ENCODE results near the gene TYMP. TPM values are rescaled to one million over a fixed set of nuclear protein-coding genes. Genes with fewer than 3 reads are reported as not detected.
A peak's percentile ranks its signal among the peaks of the same experiment; 100 is the strongest.

TYMP gene
- total and polyA plus RNA-seq, 2 of the 8 experiments (the other 6 are each of a cell fraction or from before 2014, with no cell fraction given) = 0.43 to 0.48 TPM

DNA sequence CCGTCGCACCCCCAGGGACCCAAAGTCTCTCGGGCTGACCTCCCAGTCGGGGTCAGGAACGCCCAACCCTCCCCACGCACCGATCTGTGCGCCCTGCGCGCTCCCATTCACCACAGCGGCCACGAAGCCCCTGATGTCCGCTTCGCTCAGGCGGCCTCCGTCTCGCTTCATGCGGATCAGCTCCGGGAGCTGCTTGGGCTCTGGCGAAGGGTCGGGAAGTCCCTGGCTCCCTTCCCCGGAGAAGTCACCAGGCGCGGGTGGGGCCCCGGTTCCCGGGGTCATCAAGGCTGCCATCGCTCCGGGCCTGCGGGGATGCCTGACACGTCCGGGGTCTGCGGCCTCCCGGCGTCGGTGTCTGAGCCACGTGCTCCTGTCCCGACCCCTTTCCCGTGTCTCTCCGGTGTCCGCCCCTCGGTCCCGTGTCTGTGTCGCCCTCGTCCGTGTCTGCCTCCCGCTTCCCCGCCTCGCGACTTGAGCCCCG, 356 bp downstream of the TYMP start:
- H3K27ac ChIP-seq (ENCODE audit: low read depth, low read length) = no peak overlapping the region
- no peak overlapping the region for H3K4ac ChIP-seq (replicated peaks; ENCODE audit: insufficient read length, low read depth, low read length)
- peak overlapping the region; percentile 42 for H4K91ac ChIP-seq (replicated peaks; ENCODE audit: insufficient read length, low read length)
- H2AK5ac ChIP-seq (ENCODE audit: low read depth, low read length) = no peak overlapping the region; the same call in 1 of the 2 replicates
- CTCF ChIA-PET (ENCODE audit: partially characterized antibody) = interaction anchor here (1.0 to 1.3 kb wide), 2 partner anchors 9 to 76 kb away, joined by 3 read pairs; no protein-coding TSS in a partner anchor
- 47% methylated on average over 42 of the region's 50 CpGs; no CpG with 5 or more reads in 1 of the 2 experiments for WGBS, 2 experiments (ENCODE audit: extremely low coverage in 1 of 2, insufficient coverage in 1 of 2, insufficient read length in 1 of 2, insufficient replicate concordance in 2 of 2, low coverage in 1 of 2, low lambda C conversion rate in 2 of 2, missing lambda C conversion rate in 1 of 2)
- no peak overlapping the region for H2BK120ac ChIP-seq (replicated peaks; ENCODE audit: low read depth, low read length)
- peak overlapping the region in 1 of 2 experiments; percentile 92; a peak in 2 of 4 replicates for H3K4me2 ChIP-seq (ENCODE audit: insufficient read depth in 1 of 2, low read depth in 2 of 2, low read length in 2 of 2)
- H2BK15ac ChIP-seq (ENCODE audit: low read length) = no peak overlapping the region
- no peak overlapping the region for H2AFZ ChIP-seq (ENCODE audit: low read length)
- peak overlapping the region in 1 of 4 experiments; percentile 68; a peak in 2 of 8 replicates for H3K4me3 ChIP-seq (ENCODE audit: extremely low read depth in 1 of 4, insufficient read depth in 2 of 4, low read depth in 3 of 4, low read length in 4 of 4)
- H3K79me1 ChIP-seq (ENCODE audit: low read depth, low read length) = no peaks in the 10 kb centered on the region
- no peaks in the 10 kb centered on the region for H3K9me3 ChIP-seq (ENCODE audit: insufficient read depth in 2 of 2, low read depth in 1 of 2, low read length in 1 of 2)
- no peak overlapping the region for H2BK5ac ChIP-seq (ENCODE audit: low read depth, low read length)
- peaks cover 5 to 19% of the 10 kb centered on the region in 2 experiments for H4K20me1 ChIP-seq (replicated peaks in 1 of 2; ENCODE audit: control insufficient read depth in 1 of 2, insufficient read depth in 2 of 2, low read length in 2 of 2)
- H3K27me3 ChIP-seq (replicated peaks in 1 of 4; ENCODE audit: control insufficient read depth in 3 of 4, extremely low read depth in 1 of 4, insufficient read depth in 3 of 4, low read length in 3 of 4) = peaks cover 43 to 70% (median 60%) of the 10 kb centered on the region in 4 experiments
- peak overlapping the region; percentile 94 for H4K8ac ChIP-seq (ENCODE audit: extremely low read depth, insufficient read depth, low read length)
- DNase-seq (ENCODE audit: low read depth in 1 of 2, low spot score in 2 of 2) = peak in 1 of 2 experiments; percentile 72
- peaks cover 0 to 26% (median 11%) of the 10 kb centered on the region in 4 experiments; a peak in 5 of 7 replicates for H3K4me1 ChIP-seq (replicated peaks in 1 of 4; ENCODE audit: control insufficient read depth in 3 of 4, insufficient read depth in 4 of 4, low read length in 3 of 4)
- H3K79me2 ChIP-seq (ENCODE audit: control insufficient read depth in 1 of 2, insufficient read depth in 2 of 2, low read length in 2 of 2) = no peaks in the 10 kb centered on the region
- no peak overlapping the region for H3K23ac ChIP-seq (ENCODE audit: insufficient read length)
- no peak for FAIRE-seq
- POLR2A ChIA-PET (ENCODE audit: partially characterized antibody) = interaction anchor here (1.4 to 1.5 kb wide), 2 partner anchors 21 to 26 kb away, joined by 3 to 7 read pairs; partner anchors contain the start of genes LMF2 and NCAPH2
- H2BK20ac ChIP-seq (ENCODE audit: low read length) = no peak overlapping the region
- H3K36me3 ChIP-seq (ENCODE audit: control insufficient read depth in 2 of 4, insufficient read depth in 4 of 4, low read length in 3 of 4) = no peaks in the 10 kb centered on the region
- H3K18ac ChIP-seq (ENCODE audit: extremely low read depth, low read length) = no peak overlapping the region
- peaks cover 34% of the 10 kb centered on the region; the same call in 1 of the 2 replicates for H3K23me2 ChIP-seq (ENCODE audit: low read depth, low read length)
- H3K56ac ChIP-seq (replicated peaks; ENCODE audit: insufficient read length, low read depth, low read length) = no peak overlapping the region
- H3K14ac ChIP-seq (ENCODE audit: insufficient read length) = no peak overlapping the region
- H4K5ac ChIP-seq (ENCODE audit: insufficient read length, low read depth, low read length) = no peak overlapping the region
- no peak overlapping the region for H2BK12ac ChIP-seq (ENCODE audit: low read depth, low read length)
- H3K9ac ChIP-seq (replicated peaks in 1 of 4; ENCODE audit: extremely low read depth in 1 of 4, low read depth in 3 of 4, low read length in 3 of 4) = no peak overlapping the region
- TF ChIP-seq SRF (IDR thresholded peaks at IDR 0.05; ENCODE audit: low read depth, low read length) (no peak), SIRT6 (IDR thresholded peaks at IDR 0.05; ENCODE audit: low read length) (no peak), CHD1 (IDR thresholded peaks at IDR 0.05; ENCODE audit: low read depth, low read length) (no peak), TAF7 (optimal IDR thresholded peaks at IDR 0.05; ENCODE audit: borderline replicate concordance, low read depth, low read length) (no peak), JUND (IDR thresholded peaks at IDR 0.05; ENCODE audit: low read length) (no peak), EZH2 (IDR thresholded peaks at IDR 0.05; ENCODE audit: low read depth, low read length, severe bottlenecking) (peak; percentile 80), ZNF274 (IDR thresholded peaks at IDR 0.05; ENCODE audit: borderline replicate concordance, extremely low read depth, low read length) (no peak), NRF1 (IDR thresholded peaks at IDR 0.05; ENCODE audit: low read depth, low read length) (no peak), RAD21 (IDR thresholded peaks at IDR 0.05 in 1 of 2, conservative IDR thresholded peaks at IDR 0.05 in 1 of 2; ENCODE audit: low read depth in 2 of 2, low read length in 2 of 2) (no peak)
- TF ChIP-seq, protein P1, sequence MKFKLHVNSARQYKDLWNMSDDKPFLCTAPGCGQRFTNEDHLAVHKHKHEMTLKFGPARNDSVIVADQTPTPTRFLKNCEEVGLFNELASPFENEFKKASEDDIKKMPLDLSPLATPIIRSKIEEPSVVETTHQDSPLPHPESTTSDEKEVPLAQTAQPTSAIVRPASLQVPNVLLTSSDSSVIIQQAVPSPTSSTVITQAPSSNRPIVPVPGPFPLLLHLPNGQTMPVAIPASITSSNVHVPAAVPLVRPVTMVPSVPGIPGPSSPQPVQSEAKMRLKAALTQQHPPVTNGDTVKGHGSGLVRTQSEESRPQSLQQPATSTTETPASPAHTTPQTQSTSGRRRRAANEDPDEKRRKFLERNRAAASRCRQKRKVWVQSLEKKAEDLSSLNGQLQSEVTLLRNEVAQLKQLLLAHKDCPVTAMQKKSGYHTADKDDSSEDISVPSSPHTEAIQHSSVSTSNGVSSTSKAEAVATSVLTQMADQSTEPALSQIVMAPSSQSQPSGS (IDR thresholded peaks at IDR 0.05; ENCODE audit: low read length) = no peak
- TF ChIP-seq, protein P2, sequence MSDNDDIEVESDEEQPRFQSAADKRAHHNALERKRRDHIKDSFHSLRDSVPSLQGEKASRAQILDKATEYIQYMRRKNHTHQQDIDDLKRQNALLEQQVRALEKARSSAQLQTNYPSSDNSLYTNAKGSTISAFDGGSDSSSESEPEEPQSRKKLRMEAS (IDR thresholded peaks at IDR 0.05) = peak; percentile 77
